Endothelial cell of umbilical vein (primary cell): ENCODE measurements around the gene TGIF1.

ENCODE experiments used
- CTCF ChIP-seq, 2 donors: IDR thresholded peaks; 1 replicate in 1 of 2; 2 replicates in 1 of 2; pipeline ENCODE4 v1.5.1; 2011; ENCODE audit warnings: low read length in 2 of 2, mild to moderate bottlenecking in 2 of 2, moderate library complexity in 2 of 2, control low read depth in 1 of 2, inconsistent platforms in 1 of 2, low read depth in 1 of 2; ENCODE audit not compliant: insufficient read depth in 1 of 2; ENCODE audit errors: extremely low read depth in 1 of 2
- EZH2 ChIP-seq: IDR thresholded peaks from 2 replicates; pipeline ENCODE4 v1.6.1; 2012; ENCODE audit warnings: borderline replicate concordance, low read depth, mild to moderate bottlenecking, moderate library complexity, low read length, inconsistent platforms; ENCODE audit not compliant: severe bottlenecking
- JUN ChIP-seq: IDR thresholded peaks from 2 replicates; pipeline ENCODE4 v1.6.1; 2011; ENCODE audit warnings: borderline replicate concordance, low read depth; ENCODE audit not compliant: insufficient read length, insufficient read depth
- MAX ChIP-seq: IDR thresholded peaks from 2 replicates; pipeline ENCODE4 v1.6.1; 2011; ENCODE audit not compliant: insufficient read depth, insufficient read length
- POLR2AphosphoS5 ChIP-seq: IDR thresholded peaks from 2 replicates; pipeline ENCODE4 v1.6.1; 2012; ENCODE audit warnings: low read depth, mild to moderate bottlenecking, control low read depth, low read length, moderate library complexity; ENCODE audit not compliant: insufficient read depth

- no peak for TF ChIP-seq CTCF (IDR thresholded peaks at IDR 0.05; ENCODE audit: extremely low read depth in 1 of 2, insufficient read depth in 1 of 2, low read depth in 1 of 2, low read length in 2 of 2)
- no peak for TF ChIP-seq JUN
- no peak for TF ChIP-seq MAX
- no peak for TF ChIP-seq EZH2
- no peak for TF ChIP-seq POLR2AphosphoS5
These were observed 8.4 kb downstream of the TGIF1 start for GRCh38 chr18:3458378-3458777.
